ENCODE measurements around the gene ANO3. TPM values are rescaled to one million over a fixed set of nuclear protein-coding genes. Genes with fewer than 3 reads are reported as not detected.
A peak's percentile ranks its signal among the peaks of the same experiment; 100 is the strongest.

ANO3 gene
- total RNA-seq, 1 donor from 2014 or later: 0.27 TPM

DNA sequence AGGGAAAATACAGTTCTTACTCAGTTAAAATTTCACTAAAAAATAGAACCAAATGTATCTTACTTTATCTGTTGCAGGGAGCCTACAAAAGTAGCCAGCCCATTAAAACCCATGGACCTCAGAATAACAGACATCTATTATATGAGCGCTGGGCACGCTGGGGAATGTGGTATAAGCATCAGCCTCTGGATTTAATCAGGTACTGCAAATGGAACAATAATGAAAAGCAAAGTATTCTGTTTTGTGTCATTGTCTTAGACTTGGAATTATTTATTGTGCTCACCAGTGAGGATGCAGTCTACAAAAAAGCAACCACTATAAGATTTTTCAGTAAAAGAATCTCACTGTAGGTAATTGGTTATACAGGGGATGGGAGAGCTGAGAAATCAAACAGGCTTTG lies 209.9 kb downstream of the ANO3 start:
- H3K27ac ChIP-seq: no peak overlapping the region
- H3K4me1 ChIP-seq: no peaks in the 10 kb centered on the region
- ATAC-seq (no peak), DNase-seq (no peak)
- H3K36me3 ChIP-seq: no peaks in the 10 kb centered on the region
- intact Hi-C loops (cut with DNase I): no loop called here
- H3K9me3 ChIP-seq: no peaks in the 10 kb centered on the region
- H3K4me3 ChIP-seq: no peak overlapping the region
- H3K27me3 ChIP-seq (ENCODE audit: low read depth): no peaks in the 10 kb centered on the region
- TF ChIP-seq, protein P1, sequence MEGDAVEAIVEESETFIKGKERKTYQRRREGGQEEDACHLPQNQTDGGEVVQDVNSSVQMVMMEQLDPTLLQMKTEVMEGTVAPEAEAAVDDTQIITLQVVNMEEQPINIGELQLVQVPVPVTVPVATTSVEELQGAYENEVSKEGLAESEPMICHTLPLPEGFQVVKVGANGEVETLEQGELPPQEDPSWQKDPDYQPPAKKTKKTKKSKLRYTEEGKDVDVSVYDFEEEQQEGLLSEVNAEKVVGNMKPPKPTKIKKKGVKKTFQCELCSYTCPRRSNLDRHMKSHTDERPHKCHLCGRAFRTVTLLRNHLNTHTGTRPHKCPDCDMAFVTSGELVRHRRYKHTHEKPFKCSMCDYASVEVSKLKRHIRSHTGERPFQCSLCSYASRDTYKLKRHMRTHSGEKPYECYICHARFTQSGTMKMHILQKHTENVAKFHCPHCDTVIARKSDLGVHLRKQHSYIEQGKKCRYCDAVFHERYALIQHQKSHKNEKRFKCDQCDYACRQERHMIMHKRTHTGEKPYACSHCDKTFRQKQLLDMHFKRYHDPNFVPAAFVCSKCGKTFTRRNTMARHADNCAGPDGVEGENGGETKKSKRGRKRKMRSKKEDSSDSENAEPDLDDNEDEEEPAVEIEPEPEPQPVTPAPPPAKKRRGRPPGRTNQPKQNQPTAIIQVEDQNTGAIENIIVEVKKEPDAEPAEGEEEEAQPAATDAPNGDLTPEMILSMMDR (IDR thresholded peaks at IDR 0.05): no peak

DNA sequence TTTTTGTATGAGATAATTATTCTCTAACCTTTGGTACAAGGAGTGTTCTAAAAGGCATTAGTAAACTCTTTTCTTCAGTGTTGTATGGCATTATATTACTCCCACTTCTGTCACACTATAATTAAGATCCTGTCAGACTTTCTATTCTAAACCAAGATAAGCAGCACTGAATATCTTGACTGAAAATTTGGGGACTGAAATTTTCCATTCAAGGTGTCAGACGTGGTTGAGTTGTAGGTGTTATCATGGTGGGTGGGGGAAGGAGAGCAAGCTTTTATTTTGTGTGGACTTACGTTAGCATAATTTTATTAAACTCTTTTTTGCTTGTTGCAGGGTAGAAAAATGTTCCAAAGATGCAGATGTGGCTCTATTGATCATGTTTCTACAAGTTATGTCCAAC lies 217.2 kb downstream of the ANO3 start:
- no peaks in the 10 kb centered on the region for H3K36me3 ChIP-seq
- no peak overlapping the region for H3K4me3 ChIP-seq
- no peaks in the 10 kb centered on the region for H3K4me1 ChIP-seq
- DNase-seq (no peak), ATAC-seq (no peak)
- no peak overlapping the region for H3K27ac ChIP-seq
- no peaks in the 10 kb centered on the region for H3K9me3 ChIP-seq
- intact Hi-C loops (cut with DNase I): no loop called here
- TF ChIP-seq, protein P1 (IDR thresholded peaks at IDR 0.05): no peak
- no peaks in the 10 kb centered on the region for H3K27me3 ChIP-seq (ENCODE audit: low read depth)

DNA sequence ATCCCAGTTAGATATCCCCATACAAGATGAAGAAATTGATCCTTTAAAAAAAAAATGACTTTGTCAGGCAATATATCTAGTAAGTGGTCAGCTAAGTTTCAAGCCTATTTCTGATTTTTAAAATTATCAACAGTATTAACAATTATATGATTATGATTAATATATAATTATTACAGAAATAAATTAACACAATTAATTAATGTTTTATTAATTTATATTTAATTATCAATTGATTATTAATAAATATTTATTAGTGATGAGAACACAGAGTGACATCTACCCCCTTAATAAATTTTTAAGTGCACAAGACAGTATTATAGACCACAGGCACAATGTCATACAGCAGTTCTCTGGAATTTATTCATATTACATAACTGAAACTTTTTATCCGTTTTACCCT lies 218.1 kb downstream of the ANO3 start:
- no peak overlapping the region for H3K27ac ChIP-seq
- no peak overlapping the region for H3K4me3 ChIP-seq
- H3K36me3 ChIP-seq: no peaks in the 10 kb centered on the region
- H3K4me1 ChIP-seq: no peaks in the 10 kb centered on the region
- ATAC-seq: no peak
- DNase-seq: no peak
- no peaks in the 10 kb centered on the region for H3K9me3 ChIP-seq
- intact Hi-C loops (cut with DNase I): no loop called here
- TF ChIP-seq, protein P1 (IDR thresholded peaks at IDR 0.05): no peak
- no peaks in the 10 kb centered on the region for H3K27me3 ChIP-seq (ENCODE audit: low read depth)

DNA sequence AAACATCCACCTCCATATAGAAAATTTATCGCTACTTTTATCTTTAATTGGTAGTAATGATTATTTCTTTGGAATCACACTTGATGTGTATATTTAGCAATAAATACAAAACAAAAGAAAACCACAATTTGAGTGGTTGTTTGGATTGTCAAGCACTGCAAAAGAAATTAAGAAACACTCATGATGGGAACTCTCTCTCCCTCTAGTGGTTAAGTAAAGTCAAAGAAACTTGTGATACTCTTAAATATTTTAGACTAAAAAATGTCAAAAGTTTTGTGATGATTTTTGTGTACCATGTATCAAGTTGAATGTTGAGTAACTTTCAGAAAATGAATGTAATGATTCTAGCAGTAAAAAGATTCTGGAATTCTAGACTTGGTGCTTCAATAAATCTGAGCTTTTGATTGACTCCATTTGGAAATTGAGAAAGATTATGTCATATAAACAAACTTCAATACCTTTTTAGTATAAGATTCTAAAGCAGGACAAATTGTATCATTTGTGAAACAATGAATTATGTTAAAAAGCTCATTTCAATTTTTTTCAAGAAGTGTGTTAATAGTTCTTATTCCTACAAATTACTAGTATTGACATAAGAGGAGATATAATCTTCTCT lies 219.4 kb downstream of the ANO3 start:
- Histone ChIP-seq H3K36me3 (no peaks in the 10 kb centered on the region), H3K4me3 (no peak overlapping the region), H3K27me3 (ENCODE audit: low read depth) (no peaks in the 10 kb centered on the region), H3K27ac (no peak overlapping the region), H3K9me3 (no peaks in the 10 kb centered on the region), H3K4me1 (no peaks in the 10 kb centered on the region)
- intact Hi-C loops (cut with DNase I): no loop called here
- ATAC-seq: no peak
- no peak for DNase-seq
- TF ChIP-seq, protein P1 (IDR thresholded peaks at IDR 0.05): peak; percentile 36

DNA sequence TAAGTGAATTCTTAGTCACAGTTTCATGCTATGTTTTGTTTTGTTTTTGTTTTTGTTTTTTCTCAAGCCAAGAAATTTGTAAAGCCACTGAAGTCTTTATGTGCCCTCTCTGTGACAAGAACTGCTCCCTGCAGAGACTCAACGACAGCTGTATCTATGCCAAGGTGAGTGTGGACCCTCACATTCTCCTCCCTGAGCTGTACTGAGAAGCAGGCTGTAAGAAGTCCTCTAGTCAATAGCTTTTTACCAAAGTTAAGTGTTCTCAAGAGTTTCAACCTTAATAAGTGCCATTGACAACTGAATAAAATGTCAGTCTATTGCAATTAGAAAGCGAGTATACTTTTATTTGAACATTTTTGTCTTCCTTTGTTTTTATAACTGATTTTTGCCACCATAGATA lies 221.3 kb downstream of the ANO3 start:
- no peaks in the 10 kb centered on the region for H3K27me3 ChIP-seq (ENCODE audit: low read depth)
- H3K27ac ChIP-seq: no peak overlapping the region
- no peak overlapping the region for H3K4me3 ChIP-seq
- H3K9me3 ChIP-seq: no peaks in the 10 kb centered on the region
- no peak for ATAC-seq
- TF ChIP-seq, protein P1 (IDR thresholded peaks at IDR 0.05): no peak
- no peak for DNase-seq
- H3K36me3 ChIP-seq: no peaks in the 10 kb centered on the region
- H3K4me1 ChIP-seq: no peaks in the 10 kb centered on the region
- intact Hi-C loops (cut with DNase I): no loop called here
